AG04449 (cell line): ENCODE results near the gene DENND5A.

Source experiments
- CTCF ChIA-PET: fragments of 350-600 bp; formaldehyde crosslinking; extraction: SDS; loops from one replicate; lab custom pipeline; 2021; ENCODE audit warnings: antibody characterized with exemption; lab: Yijun Ruan, JAX
- POLR2A ChIA-PET: fragments of 400-600, 350-600 bp; formaldehyde crosslinking; extraction: SDS; loops from one replicate; lab custom pipeline; 2020; ENCODE audit warnings: antibody characterized with exemption, inconsistent platforms; lab: Yijun Ruan, JAX
- DNase-seq: peaks from one replicate; pipeline ENCODE4 v3.0.0-alpha.2; 2010; ENCODE audit warnings: low read depth, low spot score
- H3K4me3 ChIP-seq: 2 replicates; pipeline ENCODE4 v1.5.1; 2011; ENCODE audit warnings: low read depth, mild to moderate bottlenecking, control low read depth, low read length
- TF ChIP-seq, protein P1 (sequence below): IDR thresholded peaks from one replicate; pipeline ENCODE4 v1.5.1; 2011; ENCODE audit warnings: mild to moderate bottlenecking, moderate library complexity, low read length, control low read depth, inconsistent platforms; ENCODE audit not compliant: insufficient read depth; ENCODE audit errors: missing control alignments

Gene DENND5A

GRCh38 chr11:9091044-9091922, 173.9 kb downstream of the DENND5A start, which contains the start of gene SCUBE2:
SCUBE2 (minus strand) TSS chr11:9091599; CDS start chr11:9091528, 71 bp downstream.
- no peak for DNase-seq
- TF ChIP-seq, protein P1, sequence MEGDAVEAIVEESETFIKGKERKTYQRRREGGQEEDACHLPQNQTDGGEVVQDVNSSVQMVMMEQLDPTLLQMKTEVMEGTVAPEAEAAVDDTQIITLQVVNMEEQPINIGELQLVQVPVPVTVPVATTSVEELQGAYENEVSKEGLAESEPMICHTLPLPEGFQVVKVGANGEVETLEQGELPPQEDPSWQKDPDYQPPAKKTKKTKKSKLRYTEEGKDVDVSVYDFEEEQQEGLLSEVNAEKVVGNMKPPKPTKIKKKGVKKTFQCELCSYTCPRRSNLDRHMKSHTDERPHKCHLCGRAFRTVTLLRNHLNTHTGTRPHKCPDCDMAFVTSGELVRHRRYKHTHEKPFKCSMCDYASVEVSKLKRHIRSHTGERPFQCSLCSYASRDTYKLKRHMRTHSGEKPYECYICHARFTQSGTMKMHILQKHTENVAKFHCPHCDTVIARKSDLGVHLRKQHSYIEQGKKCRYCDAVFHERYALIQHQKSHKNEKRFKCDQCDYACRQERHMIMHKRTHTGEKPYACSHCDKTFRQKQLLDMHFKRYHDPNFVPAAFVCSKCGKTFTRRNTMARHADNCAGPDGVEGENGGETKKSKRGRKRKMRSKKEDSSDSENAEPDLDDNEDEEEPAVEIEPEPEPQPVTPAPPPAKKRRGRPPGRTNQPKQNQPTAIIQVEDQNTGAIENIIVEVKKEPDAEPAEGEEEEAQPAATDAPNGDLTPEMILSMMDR: no peak
- ChIA-PET CTCF (interaction anchor here (1.3 kb wide), 1 partner anchor 84 kb away, joined by 4 read pairs; no protein-coding TSS in a partner anchor), POLR2A (no interaction called here)
- H3K4me3 ChIP-seq: peak within 1 kb of the TSS; percentile 52

GRCh38 chr11:9090488-9091043, 174.6 kb downstream of the DENND5A start:
- peak overlapping the region; percentile 52 for H3K4me3 ChIP-seq
- TF ChIP-seq, protein P1: no peak
- ChIA-PET CTCF (no interaction called here), POLR2A (interaction anchor here (0.7 kb wide), 1 partner anchor 405 kb away, joined by 3 read pairs; no protein-coding TSS in a partner anchor)
- no peak for DNase-seq

GRCh38 chr11:9089636-9090035, 175.5 kb downstream of the DENND5A start:
- no peak for DNase-seq
- ChIA-PET POLR2A (interaction anchor here (0.7 kb wide), 1 partner anchor 404 kb away, joined by 3 read pairs; no protein-coding TSS in a partner anchor), CTCF (interaction anchor here (0.8 to 2.1 kb wide), 2 partner anchors 14 to 73 kb away, joined by 4 to 5 read pairs; no protein-coding TSS in a partner anchor)
- TF ChIP-seq, protein P1: no peak
- no peak overlapping the region for H3K4me3 ChIP-seq

DNA sequence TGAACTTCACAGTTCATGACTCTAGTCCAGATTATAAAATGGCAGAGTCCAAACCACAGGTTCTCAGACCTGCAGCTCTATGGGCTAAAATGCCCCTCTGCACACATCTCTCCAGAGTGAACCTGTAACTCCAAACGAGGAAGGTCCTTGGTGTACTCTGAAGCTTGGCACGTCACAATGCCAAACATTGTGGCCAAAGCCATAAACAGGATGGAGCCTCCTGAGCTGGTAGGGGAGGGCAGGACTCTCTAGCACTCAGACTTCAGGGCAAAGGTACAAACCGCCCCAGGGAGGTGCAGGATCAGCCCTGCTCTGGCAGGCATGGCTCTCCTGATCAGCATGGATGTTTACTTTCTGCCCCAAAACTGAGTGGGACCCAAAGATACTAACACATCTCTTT, 176.1 kb downstream of the DENND5A start:
- POLR2A ChIA-PET: no interaction called here
- CTCF ChIA-PET: interaction anchor here (0.8 to 2.1 kb wide), 4 partner anchors 14 to 74 kb away, joined by 3 to 5 read pairs (median 4); no protein-coding TSS in a partner anchor

More for the DNA sequence above, 176.1 kb downstream of the DENND5A start:
- H3K4me3 ChIP-seq: no peak overlapping the region
- TF ChIP-seq, protein P1: no peak
- no peak for DNase-seq
